Measurements from ENCODE around the gene WNT1. TPM values are rescaled to one million over a fixed set of nuclear protein-coding genes. Genes with fewer than 3 reads are reported as not detected.

WNT1 gene
- polyA plus RNA-seq, 1 donor from 2014 or later, result not detected

DNA sequence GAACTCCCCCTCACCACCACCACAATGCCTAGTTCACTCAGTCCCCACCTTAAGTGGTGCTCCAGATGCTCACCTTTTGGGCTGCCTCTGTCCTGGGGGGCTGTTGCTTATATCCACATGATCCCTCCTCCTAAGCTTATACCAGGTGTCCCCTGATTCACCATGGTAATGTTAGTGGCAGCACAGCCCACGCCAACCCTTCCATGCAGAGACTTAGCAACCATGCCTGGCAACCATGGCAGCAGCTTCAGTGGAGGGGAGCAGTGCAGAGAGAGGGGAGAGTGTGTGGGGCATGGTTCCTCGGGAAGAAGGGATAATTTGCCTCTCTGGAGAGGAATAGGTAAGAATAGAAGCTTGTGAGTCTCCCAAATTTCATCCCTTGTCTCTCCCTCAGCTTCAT, 22.2 kb downstream of the WNT1 start:
- Histone ChIP-seq H3K4me2 (ENCODE audit: low read length) (no peak overlapping the region), H3K9me2 (ENCODE audit: insufficient read depth, low read length) (no peaks in the 10 kb centered on the region), H3K36me3 (ENCODE audit: insufficient read depth, low read length) (no peaks in the 10 kb centered on the region), H3K4me3 (ENCODE audit: low read length) (peak overlapping the region; percentile 60), H4K20me1 (ENCODE audit: insufficient read depth) (no peaks in the 10 kb centered on the region), H3F3A (ENCODE audit: insufficient read depth, low read length, poor library complexity, severe bottlenecking) (no peaks in the 10 kb centered on the region), H3K9me3 (ENCODE audit: low read length) (no peaks in the 10 kb centered on the region), H3K9ac (ENCODE audit: low read length) (no peak overlapping the region), H3K79me2 (replicated peaks; ENCODE audit: insufficient read depth, low read length) (no peaks in the 10 kb centered on the region), H3K27ac (ENCODE audit: low read length) (no peak overlapping the region), H3K27me3 (ENCODE audit: insufficient read depth, low read depth, low read length) (peaks cover 61% of the 10 kb centered on the region), H2AFZ (ENCODE audit: low read depth, low read length) (no peak overlapping the region)
- TF ChIP-seq RAD21 (conservative IDR thresholded peaks at IDR 0.05) (no peak), TAF1 (IDR thresholded peaks at IDR 0.05; ENCODE audit: low read depth) (no peak), SMC3 (conservative IDR thresholded peaks at IDR 0.05; ENCODE audit: poor library complexity) (no peak), POLR2AphosphoS5 (IDR thresholded peaks at IDR 0.05) (no peak), EP300 (conservative IDR thresholded peaks at IDR 0.05; ENCODE audit: poor library complexity, severe bottlenecking) (no peak), EZH2 (IDR thresholded peaks at IDR 0.05; ENCODE audit: borderline replicate concordance, insufficient read depth, low read length, poor library complexity, severe bottlenecking) (no peak), MXI1 (conservative IDR thresholded peaks at IDR 0.05; ENCODE audit: poor library complexity, severe bottlenecking) (no peak)
- TF ChIP-seq, protein P1, sequence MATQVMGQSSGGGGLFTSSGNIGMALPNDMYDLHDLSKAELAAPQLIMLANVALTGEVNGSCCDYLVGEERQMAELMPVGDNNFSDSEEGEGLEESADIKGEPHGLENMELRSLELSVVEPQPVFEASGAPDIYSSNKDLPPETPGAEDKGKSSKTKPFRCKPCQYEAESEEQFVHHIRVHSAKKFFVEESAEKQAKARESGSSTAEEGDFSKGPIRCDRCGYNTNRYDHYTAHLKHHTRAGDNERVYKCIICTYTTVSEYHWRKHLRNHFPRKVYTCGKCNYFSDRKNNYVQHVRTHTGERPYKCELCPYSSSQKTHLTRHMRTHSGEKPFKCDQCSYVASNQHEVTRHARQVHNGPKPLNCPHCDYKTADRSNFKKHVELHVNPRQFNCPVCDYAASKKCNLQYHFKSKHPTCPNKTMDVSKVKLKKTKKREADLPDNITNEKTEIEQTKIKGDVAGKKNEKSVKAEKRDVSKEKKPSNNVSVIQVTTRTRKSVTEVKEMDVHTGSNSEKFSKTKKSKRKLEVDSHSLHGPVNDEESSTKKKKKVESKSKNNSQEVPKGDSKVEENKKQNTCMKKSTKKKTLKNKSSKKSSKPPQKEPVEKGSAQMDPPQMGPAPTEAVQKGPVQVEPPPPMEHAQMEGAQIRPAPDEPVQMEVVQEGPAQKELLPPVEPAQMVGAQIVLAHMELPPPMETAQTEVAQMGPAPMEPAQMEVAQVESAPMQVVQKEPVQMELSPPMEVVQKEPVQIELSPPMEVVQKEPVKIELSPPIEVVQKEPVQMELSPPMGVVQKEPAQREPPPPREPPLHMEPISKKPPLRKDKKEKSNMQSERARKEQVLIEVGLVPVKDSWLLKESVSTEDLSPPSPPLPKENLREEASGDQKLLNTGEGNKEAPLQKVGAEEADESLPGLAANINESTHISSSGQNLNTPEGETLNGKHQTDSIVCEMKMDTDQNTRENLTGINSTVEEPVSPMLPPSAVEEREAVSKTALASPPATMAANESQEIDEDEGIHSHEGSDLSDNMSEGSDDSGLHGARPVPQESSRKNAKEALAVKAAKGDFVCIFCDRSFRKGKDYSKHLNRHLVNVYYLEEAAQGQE (IDR thresholded peaks at IDR 0.05; ENCODE audit: borderline replicate concordance), result no peak
- TF ChIP-seq, protein P2, sequence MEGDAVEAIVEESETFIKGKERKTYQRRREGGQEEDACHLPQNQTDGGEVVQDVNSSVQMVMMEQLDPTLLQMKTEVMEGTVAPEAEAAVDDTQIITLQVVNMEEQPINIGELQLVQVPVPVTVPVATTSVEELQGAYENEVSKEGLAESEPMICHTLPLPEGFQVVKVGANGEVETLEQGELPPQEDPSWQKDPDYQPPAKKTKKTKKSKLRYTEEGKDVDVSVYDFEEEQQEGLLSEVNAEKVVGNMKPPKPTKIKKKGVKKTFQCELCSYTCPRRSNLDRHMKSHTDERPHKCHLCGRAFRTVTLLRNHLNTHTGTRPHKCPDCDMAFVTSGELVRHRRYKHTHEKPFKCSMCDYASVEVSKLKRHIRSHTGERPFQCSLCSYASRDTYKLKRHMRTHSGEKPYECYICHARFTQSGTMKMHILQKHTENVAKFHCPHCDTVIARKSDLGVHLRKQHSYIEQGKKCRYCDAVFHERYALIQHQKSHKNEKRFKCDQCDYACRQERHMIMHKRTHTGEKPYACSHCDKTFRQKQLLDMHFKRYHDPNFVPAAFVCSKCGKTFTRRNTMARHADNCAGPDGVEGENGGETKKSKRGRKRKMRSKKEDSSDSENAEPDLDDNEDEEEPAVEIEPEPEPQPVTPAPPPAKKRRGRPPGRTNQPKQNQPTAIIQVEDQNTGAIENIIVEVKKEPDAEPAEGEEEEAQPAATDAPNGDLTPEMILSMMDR (IDR thresholded peaks at IDR 0.05; ENCODE audit: poor library complexity, severe bottlenecking), result no peak

GRCh38 chr12:49008943-49009342, 30.8 kb downstream of the WNT1 start:
- Histone ChIP-seq H2AFZ (ENCODE audit: low read depth, low read length) (no peak overlapping the region), H3K9ac (ENCODE audit: low read length) (no peak overlapping the region), H3F3A (ENCODE audit: insufficient read depth, low read length, poor library complexity, severe bottlenecking) (no peaks in the 10 kb centered on the region), H3K9me2 (ENCODE audit: insufficient read depth, low read length) (no peaks in the 10 kb centered on the region), H3K36me3 (ENCODE audit: insufficient read depth, low read length) (no peaks in the 10 kb centered on the region), H3K4me2 (ENCODE audit: low read length) (no peak overlapping the region), H3K9me3 (ENCODE audit: low read length) (no peaks in the 10 kb centered on the region), H3K79me2 (replicated peaks; ENCODE audit: insufficient read depth, low read length) (no peaks in the 10 kb centered on the region), H3K27me3 (ENCODE audit: insufficient read depth, low read depth, low read length) (no peaks in the 10 kb centered on the region), H3K4me3 (ENCODE audit: low read length) (no peak overlapping the region), H3K27ac (ENCODE audit: low read length) (no peak overlapping the region), H4K20me1 (ENCODE audit: insufficient read depth) (no peaks in the 10 kb centered on the region)
- TF ChIP-seq POLR2AphosphoS5 (IDR thresholded peaks at IDR 0.05) (no peak), RAD21 (conservative IDR thresholded peaks at IDR 0.05) (no peak), EZH2 (IDR thresholded peaks at IDR 0.05; ENCODE audit: borderline replicate concordance, insufficient read depth, low read length, poor library complexity, severe bottlenecking) (no peak), EP300 (conservative IDR thresholded peaks at IDR 0.05; ENCODE audit: poor library complexity, severe bottlenecking) (no peak), TAF1 (IDR thresholded peaks at IDR 0.05; ENCODE audit: low read depth) (no peak), MXI1 (conservative IDR thresholded peaks at IDR 0.05; ENCODE audit: poor library complexity, severe bottlenecking) (no peak), SMC3 (conservative IDR thresholded peaks at IDR 0.05; ENCODE audit: poor library complexity) (no peak)
- TF ChIP-seq, protein P2 (IDR thresholded peaks at IDR 0.05; ENCODE audit: poor library complexity, severe bottlenecking), result no peak
- TF ChIP-seq, protein P1 (IDR thresholded peaks at IDR 0.05; ENCODE audit: borderline replicate concordance), result no peak
